Liver (tissue), 9 donors: ENCODE data around the gene SIMC1. TPM values are rescaled to one million over a fixed set of nuclear protein-coding genes. Genes with fewer than 3 reads are reported as not detected.

ENCODE experiments used
- DNase-seq: peaks from one replicate; pipeline ENCODE4 v3.0.0-alpha.2; 2017; ENCODE audit warnings: low spot score
- H3K27ac ChIP-seq, 2 donors: one replicate each; pipeline ENCODE4 v1.7.0; 2013; ENCODE audit warnings: inconsistent platforms in 2 of 2, low read length in 2 of 2, control low read depth in 1 of 2, low read depth in 1 of 2, mild to moderate bottlenecking in 1 of 2
- H3K27me3 ChIP-seq, 4 donors: one replicate each; pipeline versions ENCODE4 v1.6.1 to v1.7.0; 2013; ENCODE audit warnings: low read length in 3 of 4, inconsistent platforms in 1 of 4, mild to moderate bottlenecking in 1 of 4, moderate library complexity in 1 of 4; ENCODE audit not compliant: control insufficient read depth in 4 of 4, insufficient read depth in 4 of 4
- H3K36me3 ChIP-seq, 4 donors: one replicate each; pipeline versions ENCODE4 v1.6.1 to v1.7.0; 2013; ENCODE audit warnings: low read length in 3 of 4, mild to moderate bottlenecking in 3 of 4, low read depth in 1 of 4, moderate library complexity in 1 of 4; ENCODE audit not compliant: control insufficient read depth in 4 of 4, insufficient read depth in 3 of 4
- H3K4me1 ChIP-seq, 4 donors: one replicate each; pipeline versions ENCODE4 v1.6.1 to v1.7.0; 2013; ENCODE audit warnings: low read length in 3 of 4, mild to moderate bottlenecking in 3 of 4, moderate library complexity in 1 of 4; ENCODE audit not compliant: control insufficient read depth in 4 of 4, insufficient read depth in 4 of 4
- H3K4me3 ChIP-seq, 3 donors: one replicate each; pipeline versions ENCODE4 v1.6.1 to v1.7.0; 2013; ENCODE audit warnings: low read length in 3 of 3, control low read depth in 1 of 3, low read depth in 1 of 3, mild to moderate bottlenecking in 1 of 3
- H3K9ac ChIP-seq, 2 donors: one replicate each; pipeline ENCODE4 v1.7.0; 2013; ENCODE audit warnings: low read length in 2 of 2, mild to moderate bottlenecking in 2 of 2, moderate library complexity in 2 of 2, control low read depth in 1 of 2, low read depth in 1 of 2
- H3K9me3 ChIP-seq, 4 donors: one replicate each; pipeline versions ENCODE4 v1.6.1 to v1.7.0; 2013; ENCODE audit warnings: low read length in 3 of 4; ENCODE audit not compliant: control insufficient read depth in 4 of 4
- FOXA1 ChIP-seq: IDR thresholded peaks from 2 replicates; pipeline ENCODE4 v1.6.1; 2016; ENCODE audit warnings: antibody characterized with exemption
- FOXA2 ChIP-seq: IDR thresholded peaks from 2 replicates; pipeline ENCODE4 v1.6.1; 2016; ENCODE audit warnings: antibody characterized with exemption
- GABPA ChIP-seq, 2 donors: IDR thresholded peaks in 1 of 2; conservative IDR thresholded peaks in 1 of 2; 2 replicates each; pipeline ENCODE4 v1.6.1; 2016; ENCODE audit warnings: antibody characterized with exemption in 2 of 2, mild to moderate bottlenecking in 1 of 2, moderate library complexity in 1 of 2
- HNF4A ChIP-seq, 2 donors: conservative IDR thresholded peaks; 2 replicates each; pipeline ENCODE4 v1.6.1; 2016; ENCODE audit warnings: antibody characterized with exemption in 2 of 2, mild to moderate bottlenecking in 2 of 2
- HNF4G ChIP-seq: IDR thresholded peaks from 2 replicates; pipeline ENCODE4 v1.6.1; 2016; ENCODE audit warnings: antibody characterized with exemption
- JUND ChIP-seq, 2 donors: IDR thresholded peaks; 2 replicates each; pipeline ENCODE4 v1.6.1; 2016; ENCODE audit warnings: antibody characterized with exemption in 2 of 2
- NR2F2 ChIP-seq: IDR thresholded peaks from 2 replicates; pipeline ENCODE4 v1.6.1; 2016; ENCODE audit warnings: antibody characterized with exemption
- RAD21 ChIP-seq, 2 donors: IDR thresholded peaks; 2 replicates each; pipeline ENCODE4 v1.6.1; 2016; ENCODE audit warnings: antibody characterized with exemption in 2 of 2, mild to moderate bottlenecking in 2 of 2
- SP1 ChIP-seq: IDR thresholded peaks from 2 replicates; pipeline ENCODE4 v1.6.1; 2018; ENCODE audit warnings: antibody characterized with exemption, mild to moderate bottlenecking
- TAF1 ChIP-seq: conservative IDR thresholded peaks from 2 replicates; pipeline ENCODE4 v1.6.1; 2016; ENCODE audit warnings: antibody characterized with exemption, mild to moderate bottlenecking
- WGBS: extraction: QIAGEN DNeasy Blood & Tissue Kit; methylation state at CpG from one replicate; pipeline ENCODE4 v1.1.7; 2013; 5-methylcytosine and 5-hydroxymethylcytosine counted together
- polyA plus RNA-seq, 2 donors: library from polyadenylated mRNA; stranded (reverse) in 1 of 2; unstranded in 1 of 2; fragments of 200-250 nt in 1 of 2; fragments of >200 nt in 1 of 2; fragmentation: Nextera tagmentation in 1 of 2; extraction: Ambion mirVana in 1 of 2; gene quantifications; one replicate each; pipeline versions ENCODE4 v1.2.1 to v1.2.3, GENCODE V29; 2013 to 2015
- total RNA-seq, 2 donors: library from RNA; depleted of rRNA; stranded (reverse); fragments of >200 nt; gene quantifications; one replicate each; pipeline ENCODE4 v1.2.3, GENCODE V29; 2014
- TF ChIP-seq, protein P1 (sequence below): IDR thresholded peaks from 2 replicates; pipeline ENCODE4 v1.6.1; 2016; ENCODE audit warnings: antibody characterized with exemption
- TF ChIP-seq, protein P2 (sequence below): IDR thresholded peaks from 2 replicates; pipeline ENCODE4 v1.6.1; 2016; ENCODE audit warnings: antibody characterized with exemption, mild to moderate bottlenecking
- TF ChIP-seq, protein P3 (sequence below): IDR thresholded peaks from 2 replicates; pipeline ENCODE4 v1.6.1; 2016; ENCODE audit warnings: antibody characterized with exemption
- TF ChIP-seq, protein P4 (sequence below): fragments of 150-350 bp; IDR thresholded peaks from 2 replicates; pipeline ENCODE4 v1.5.1; 2017; ENCODE audit warnings: improper control_type of control experiment, low read depth, low read length; ENCODE audit not compliant: missing input control
- TF ChIP-seq, protein P5 (sequence below): IDR thresholded peaks from 2 replicates; pipeline ENCODE4 v1.6.1; 2016; ENCODE audit warnings: antibody characterized with exemption
- donor health status: healthy.
- donor health status: healthy.
- donor health status: healthy.
- donor health status: healthy.
- donor health status: healthy.

SIMC1 gene
- total and polyA plus RNA-seq, 4 donors, result 2.5 to 8.9 (median 6.2) TPM

DNA sequence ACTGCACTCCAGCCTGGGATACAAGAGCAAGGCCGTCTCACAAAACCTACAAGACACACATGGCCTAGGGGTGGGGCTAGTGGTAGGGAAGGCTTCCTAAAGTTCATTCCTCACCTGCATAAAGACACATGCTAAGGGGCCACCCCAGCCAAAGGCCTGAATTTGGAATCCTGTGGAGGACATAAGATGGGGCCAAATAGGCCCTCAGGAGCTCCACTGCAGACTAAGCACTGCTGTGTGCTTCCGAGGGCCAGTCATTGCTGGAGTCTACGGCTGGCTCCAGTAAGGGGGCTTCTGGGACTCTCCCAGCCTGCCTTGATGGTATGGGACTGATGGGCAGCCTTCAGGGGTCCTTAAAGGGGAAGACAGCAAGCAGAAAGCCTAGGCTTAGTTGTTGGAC, 144.5 kb downstream of the SIMC1 start:
- 93% methylated on average over 3 of the region's 3 CpGs for WGBS
- Histone ChIP-seq H3K36me3 (peaks cover 10 to 53% (median 23%) of the 10 kb centered on the region in 4 donors), H3K27ac (no peak overlapping the region), H3K4me1 (peaks cover 5 to 14% (median 13%) of the 10 kb centered on the region in 4 donors), H3K4me3 (no peak overlapping the region), H3K27me3 (no peaks in the 10 kb centered on the region), H3K9ac (no peak overlapping the region), H3K9me3 (no peaks in the 10 kb centered on the region)
- TF ChIP-seq, protein P1, sequence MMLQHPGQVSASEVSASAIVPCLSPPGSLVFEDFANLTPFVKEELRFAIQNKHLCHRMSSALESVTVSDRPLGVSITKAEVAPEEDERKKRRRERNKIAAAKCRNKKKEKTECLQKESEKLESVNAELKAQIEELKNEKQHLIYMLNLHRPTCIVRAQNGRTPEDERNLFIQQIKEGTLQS, result no peak
- no peak for TF ChIP-seq SP1
- TF ChIP-seq HNF4A (conservative IDR thresholded peaks at IDR 0.05), result no peak
- no peak for TF ChIP-seq HNF4G
- TF ChIP-seq, protein P2, sequence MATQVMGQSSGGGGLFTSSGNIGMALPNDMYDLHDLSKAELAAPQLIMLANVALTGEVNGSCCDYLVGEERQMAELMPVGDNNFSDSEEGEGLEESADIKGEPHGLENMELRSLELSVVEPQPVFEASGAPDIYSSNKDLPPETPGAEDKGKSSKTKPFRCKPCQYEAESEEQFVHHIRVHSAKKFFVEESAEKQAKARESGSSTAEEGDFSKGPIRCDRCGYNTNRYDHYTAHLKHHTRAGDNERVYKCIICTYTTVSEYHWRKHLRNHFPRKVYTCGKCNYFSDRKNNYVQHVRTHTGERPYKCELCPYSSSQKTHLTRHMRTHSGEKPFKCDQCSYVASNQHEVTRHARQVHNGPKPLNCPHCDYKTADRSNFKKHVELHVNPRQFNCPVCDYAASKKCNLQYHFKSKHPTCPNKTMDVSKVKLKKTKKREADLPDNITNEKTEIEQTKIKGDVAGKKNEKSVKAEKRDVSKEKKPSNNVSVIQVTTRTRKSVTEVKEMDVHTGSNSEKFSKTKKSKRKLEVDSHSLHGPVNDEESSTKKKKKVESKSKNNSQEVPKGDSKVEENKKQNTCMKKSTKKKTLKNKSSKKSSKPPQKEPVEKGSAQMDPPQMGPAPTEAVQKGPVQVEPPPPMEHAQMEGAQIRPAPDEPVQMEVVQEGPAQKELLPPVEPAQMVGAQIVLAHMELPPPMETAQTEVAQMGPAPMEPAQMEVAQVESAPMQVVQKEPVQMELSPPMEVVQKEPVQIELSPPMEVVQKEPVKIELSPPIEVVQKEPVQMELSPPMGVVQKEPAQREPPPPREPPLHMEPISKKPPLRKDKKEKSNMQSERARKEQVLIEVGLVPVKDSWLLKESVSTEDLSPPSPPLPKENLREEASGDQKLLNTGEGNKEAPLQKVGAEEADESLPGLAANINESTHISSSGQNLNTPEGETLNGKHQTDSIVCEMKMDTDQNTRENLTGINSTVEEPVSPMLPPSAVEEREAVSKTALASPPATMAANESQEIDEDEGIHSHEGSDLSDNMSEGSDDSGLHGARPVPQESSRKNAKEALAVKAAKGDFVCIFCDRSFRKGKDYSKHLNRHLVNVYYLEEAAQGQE, result no peak
- DNase-seq, result no peak

DNA sequence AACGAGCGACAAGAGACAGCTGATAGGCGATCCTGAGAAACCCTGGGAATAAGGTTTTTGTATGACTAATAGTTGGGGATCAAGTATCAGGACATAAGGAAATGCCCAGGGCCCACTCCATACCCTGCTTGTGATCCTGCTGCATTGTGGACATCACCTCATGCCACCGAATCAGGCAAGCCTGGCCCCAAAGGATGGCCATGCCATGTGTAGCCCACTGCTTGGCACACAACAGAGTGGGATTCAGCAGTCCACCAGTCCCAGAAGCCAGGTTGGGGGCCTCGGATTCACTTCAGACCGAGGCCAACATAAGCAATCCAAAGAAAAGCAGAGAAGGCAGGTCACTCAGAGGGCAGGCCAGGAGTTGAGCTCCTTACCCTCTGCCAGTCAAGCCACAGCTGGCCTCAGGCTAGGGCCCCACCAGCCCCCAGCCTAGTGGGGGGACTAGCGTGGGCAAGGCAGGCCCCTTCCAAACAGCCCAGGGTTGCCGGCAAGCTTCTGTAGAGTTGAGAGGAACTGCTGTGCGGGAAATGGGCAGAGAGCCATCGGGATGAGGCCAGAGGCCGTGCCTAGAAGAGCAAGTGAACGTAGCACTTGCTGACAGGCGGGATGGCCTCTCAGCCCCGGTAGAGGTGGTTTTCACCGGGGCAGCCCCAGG, 145.2 kb downstream of the SIMC1 start:
- H3K27me3 ChIP-seq, result no peaks in the 10 kb centered on the region
- H3K36me3 ChIP-seq, result peaks cover 10 to 53% (median 23%) of the 10 kb centered on the region in 4 donors
- WGBS, result 93% methylated on average over 15 of the region's 15 CpGs
- no peaks in the 10 kb centered on the region for H3K9me3 ChIP-seq
- TF ChIP-seq NR2F2, result no peak
- TF ChIP-seq GABPA (IDR thresholded peaks at IDR 0.05 in 1 of 2, conservative IDR thresholded peaks at IDR 0.05 in 1 of 2), result no peak
- no peak for TF ChIP-seq SP1
- TF ChIP-seq RAD21 (IDR thresholded peaks at IDR 0.05), result no peak
- no peak for TF ChIP-seq HNF4A (conservative IDR thresholded peaks at IDR 0.05)
- TF ChIP-seq, protein P3, sequence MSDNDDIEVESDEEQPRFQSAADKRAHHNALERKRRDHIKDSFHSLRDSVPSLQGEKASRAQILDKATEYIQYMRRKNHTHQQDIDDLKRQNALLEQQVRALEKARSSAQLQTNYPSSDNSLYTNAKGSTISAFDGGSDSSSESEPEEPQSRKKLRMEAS, result no peak
- no peak for TF ChIP-seq JUND (IDR thresholded peaks at IDR 0.05)
- no peak for TF ChIP-seq FOXA2
- no peak for TF ChIP-seq HNF4G
- TF ChIP-seq, protein P4, sequence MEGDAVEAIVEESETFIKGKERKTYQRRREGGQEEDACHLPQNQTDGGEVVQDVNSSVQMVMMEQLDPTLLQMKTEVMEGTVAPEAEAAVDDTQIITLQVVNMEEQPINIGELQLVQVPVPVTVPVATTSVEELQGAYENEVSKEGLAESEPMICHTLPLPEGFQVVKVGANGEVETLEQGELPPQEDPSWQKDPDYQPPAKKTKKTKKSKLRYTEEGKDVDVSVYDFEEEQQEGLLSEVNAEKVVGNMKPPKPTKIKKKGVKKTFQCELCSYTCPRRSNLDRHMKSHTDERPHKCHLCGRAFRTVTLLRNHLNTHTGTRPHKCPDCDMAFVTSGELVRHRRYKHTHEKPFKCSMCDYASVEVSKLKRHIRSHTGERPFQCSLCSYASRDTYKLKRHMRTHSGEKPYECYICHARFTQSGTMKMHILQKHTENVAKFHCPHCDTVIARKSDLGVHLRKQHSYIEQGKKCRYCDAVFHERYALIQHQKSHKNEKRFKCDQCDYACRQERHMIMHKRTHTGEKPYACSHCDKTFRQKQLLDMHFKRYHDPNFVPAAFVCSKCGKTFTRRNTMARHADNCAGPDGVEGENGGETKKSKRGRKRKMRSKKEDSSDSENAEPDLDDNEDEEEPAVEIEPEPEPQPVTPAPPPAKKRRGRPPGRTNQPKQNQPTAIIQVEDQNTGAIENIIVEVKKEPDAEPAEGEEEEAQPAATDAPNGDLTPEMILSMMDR, result no peak
- TF ChIP-seq, protein P2, result no peak
- TF ChIP-seq, protein P5, sequence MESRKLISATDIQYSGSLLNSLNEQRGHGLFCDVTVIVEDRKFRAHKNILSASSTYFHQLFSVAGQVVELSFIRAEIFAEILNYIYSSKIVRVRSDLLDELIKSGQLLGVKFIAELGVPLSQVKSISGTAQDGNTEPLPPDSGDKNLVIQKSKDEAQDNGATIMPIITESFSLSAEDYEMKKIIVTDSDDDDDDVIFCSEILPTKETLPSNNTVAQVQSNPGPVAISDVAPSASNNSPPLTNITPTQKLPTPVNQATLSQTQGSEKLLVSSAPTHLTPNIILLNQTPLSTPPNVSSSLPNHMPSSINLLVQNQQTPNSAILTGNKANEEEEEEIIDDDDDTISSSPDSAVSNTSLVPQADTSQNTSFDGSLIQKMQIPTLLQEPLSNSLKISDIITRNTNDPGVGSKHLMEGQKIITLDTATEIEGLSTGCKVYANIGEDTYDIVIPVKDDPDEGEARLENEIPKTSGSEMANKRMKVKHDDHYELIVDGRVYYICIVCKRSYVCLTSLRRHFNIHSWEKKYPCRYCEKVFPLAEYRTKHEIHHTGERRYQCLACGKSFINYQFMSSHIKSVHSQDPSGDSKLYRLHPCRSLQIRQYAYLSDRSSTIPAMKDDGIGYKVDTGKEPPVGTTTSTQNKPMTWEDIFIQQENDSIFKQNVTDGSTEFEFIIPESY, result no peak
- TF ChIP-seq, protein P1, result no peak
- TF ChIP-seq FOXA1, result no peak
- no peak for TF ChIP-seq TAF1
- no peak for DNase-seq
- peaks cover 5 to 20% (median 14%) of the 10 kb centered on the region in 4 donors for H3K4me1 ChIP-seq
- no peak overlapping the region for H3K27ac ChIP-seq
- H3K4me3 ChIP-seq, result no peak overlapping the region
- no peak overlapping the region for H3K9ac ChIP-seq
